Colonic mucosa (tissue), 4 donors: ENCODE results near the gene TMEM106C. TPM values are rescaled to one million over a fixed set of nuclear protein-coding genes. Genes with fewer than 3 reads are reported as not detected.

Experiments used
- DNase-seq: peaks from one replicate; pipeline ENCODE4 v3.0.0-alpha.2; 2020
- H3K27ac ChIP-seq: fragments of 200-600 bp; one replicate; pipeline ENCODE4 v1.8.0; 2021
- H3K27me3 ChIP-seq: fragments of 200-600 bp; one replicate; pipeline ENCODE4 v1.8.0; 2021
- H3K36me3 ChIP-seq: fragments of 200-600 bp; one replicate; pipeline ENCODE4 v1.8.0; 2021
- H3K4me1 ChIP-seq: fragments of 200-600 bp; one replicate; pipeline ENCODE4 v1.8.0; 2021; ENCODE audit warnings: mild to moderate bottlenecking
- H3K4me3 ChIP-seq: fragments of 200-600 bp; one replicate; pipeline ENCODE4 v1.8.0; 2021
- H3K9ac ChIP-seq, 2 donors: one replicate each; pipeline ENCODE4 v1.7.0; 2013; ENCODE audit warnings: control low read depth in 2 of 2, low read depth in 2 of 2, low read length in 2 of 2
- H3K9me3 ChIP-seq: fragments of 200-600 bp; one replicate; pipeline ENCODE4 v1.8.0; 2021
- intact Hi-C: fragments of 100-400 bp; cut with DNase I; formaldehyde crosslinking; loops from one replicate; pipeline ENCODE4 v1.14.1; 2022
- total RNA-seq, 2 donors: library from RNA; stranded (reverse); fragmentation: NEBNext Ultra II Directional in 1 of 2; extraction: Animal tissue kit (Norgen Biotek cat#: 25700) in 1 of 2; gene quantifications; one replicate each; pipeline ENCODE4 v1.2.1, GENCODE V29; 2021
- TF ChIP-seq, protein P1 (sequence below): fragments of 200-600 bp; IDR thresholded peaks from one replicate; pipeline ENCODE4 v1.8.0; 2022; ENCODE audit warnings: antibody characterized with exemption, mild to moderate bottlenecking
- donor health status: healthy.
- donor health status: DM: no; HTN: no; CAD: no.
- donor health status: DM: no; HTN: no; CAD: no.

TMEM106C gene
- total RNA-seq, 2 donors from 2014 or later, result 187 to 258 TPM

GRCh38 chr12:48017921-48018617, 54.7 kb downstream of the TMEM106C start:
- TF ChIP-seq, protein P1, sequence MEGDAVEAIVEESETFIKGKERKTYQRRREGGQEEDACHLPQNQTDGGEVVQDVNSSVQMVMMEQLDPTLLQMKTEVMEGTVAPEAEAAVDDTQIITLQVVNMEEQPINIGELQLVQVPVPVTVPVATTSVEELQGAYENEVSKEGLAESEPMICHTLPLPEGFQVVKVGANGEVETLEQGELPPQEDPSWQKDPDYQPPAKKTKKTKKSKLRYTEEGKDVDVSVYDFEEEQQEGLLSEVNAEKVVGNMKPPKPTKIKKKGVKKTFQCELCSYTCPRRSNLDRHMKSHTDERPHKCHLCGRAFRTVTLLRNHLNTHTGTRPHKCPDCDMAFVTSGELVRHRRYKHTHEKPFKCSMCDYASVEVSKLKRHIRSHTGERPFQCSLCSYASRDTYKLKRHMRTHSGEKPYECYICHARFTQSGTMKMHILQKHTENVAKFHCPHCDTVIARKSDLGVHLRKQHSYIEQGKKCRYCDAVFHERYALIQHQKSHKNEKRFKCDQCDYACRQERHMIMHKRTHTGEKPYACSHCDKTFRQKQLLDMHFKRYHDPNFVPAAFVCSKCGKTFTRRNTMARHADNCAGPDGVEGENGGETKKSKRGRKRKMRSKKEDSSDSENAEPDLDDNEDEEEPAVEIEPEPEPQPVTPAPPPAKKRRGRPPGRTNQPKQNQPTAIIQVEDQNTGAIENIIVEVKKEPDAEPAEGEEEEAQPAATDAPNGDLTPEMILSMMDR, result no peak
- no peak for DNase-seq
- H3K9me3 ChIP-seq, result no peaks in the 10 kb centered on the region
- intact Hi-C loops, result no loop called here
- no peaks in the 10 kb centered on the region for H3K36me3 ChIP-seq
- no peak overlapping the region for H3K9ac ChIP-seq
- H3K27me3 ChIP-seq, result no peaks in the 10 kb centered on the region
- H3K4me1 ChIP-seq, result no peaks in the 10 kb centered on the region
- no peak overlapping the region for H3K4me3 ChIP-seq
- no peak overlapping the region for H3K27ac ChIP-seq

Other genes starting within 250 kb of the TMEM106C start
- not detected for gene ENDOU, start 238.1 kb upstream of the TMEM106C start, total RNA-seq
- 10 to 100 TPM; 10.1 TPM for gene RAPGEF3, start 204.7 kb upstream of the TMEM106C start, total RNA-seq
- 10 to 100 TPM; 12.2 to 17.9 TPM for gene SLC48A1, start 190.4 kb upstream of the TMEM106C start, total RNA-seq
- 10 to 100 TPM; 27.3 to 29.7 TPM for gene HDAC7, start 143.7 kb upstream of the TMEM106C start, total RNA-seq
- gene VDR, start 58.6 kb upstream of the TMEM106C start, total RNA-seq, result 100 to 1,000 TPM; 124 to 140 TPM
- 1 to 10 TPM; 1.1 to 1.3 TPM for gene COL2A1, start 40.9 kb downstream of the TMEM106C start, total RNA-seq
- 10 to 100 TPM; 14.9 to 16.8 TPM for gene SENP1, start 142.5 kb downstream of the TMEM106C start, total RNA-seq
- 10 to 100 TPM; 39.2 to 64.6 TPM for gene PFKM, start 155.8 kb downstream of the TMEM106C start, total RNA-seq
- 10 to 100 TPM; 37.0 to 39.5 TPM for gene ASB8, start 193.9 kb downstream of the TMEM106C start, total RNA-seq
- under 1 TPM; 0.35 to 0.53 TPM for gene CCDC184, start 220.0 kb downstream of the TMEM106C start, total RNA-seq
- gene OR10AD1, start 239.7 kb downstream of the TMEM106C start, total RNA-seq, result not detected